NCI-H510A (cell line): ENCODE measurements around the gene CFAP43.
"Not testable (repeated sequence)": the region's sequence is repeated elsewhere in the genome, so short reads cannot be mapped to it uniquely, and the experiment has no call there.

Experiments used
- DNase-seq: peaks from one replicate; lab custom pipeline; 2025; lab: John Stamatoyannopoulos, UW

CFAP43 gene

DNA sequence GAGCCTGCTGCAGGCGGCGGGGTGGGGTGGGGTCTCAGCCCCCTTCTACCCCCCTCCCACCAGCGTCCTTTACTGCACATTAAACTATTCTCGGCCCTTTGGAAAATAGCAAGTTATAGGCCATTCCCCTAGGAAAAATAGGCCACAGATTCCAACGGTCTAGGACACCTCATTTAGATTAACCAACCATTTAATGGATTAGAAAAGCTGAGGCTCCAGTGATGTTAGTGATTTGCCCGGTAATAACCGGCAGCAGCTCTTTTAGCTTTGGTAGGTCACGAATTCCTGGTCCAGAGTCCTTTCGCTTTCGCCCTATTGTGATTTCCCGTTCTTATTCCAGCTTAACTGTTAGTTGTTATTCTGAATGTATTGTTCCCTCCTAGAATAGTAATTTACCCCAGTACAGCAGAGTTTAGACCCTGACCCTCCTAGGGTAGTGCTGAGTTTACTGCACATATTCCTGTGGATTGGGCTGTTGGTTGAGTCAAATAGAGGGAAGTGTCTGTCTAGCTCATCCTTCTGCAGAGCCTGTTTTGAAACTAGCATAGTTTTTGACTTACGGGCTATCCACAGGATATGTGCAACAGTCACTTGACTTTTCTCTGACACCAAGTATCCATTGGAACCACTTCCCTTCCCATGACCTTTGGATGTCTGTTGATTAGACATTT, 23.3 kb upstream of the CFAP43 start:
- no peak for DNase-seq

DNA sequence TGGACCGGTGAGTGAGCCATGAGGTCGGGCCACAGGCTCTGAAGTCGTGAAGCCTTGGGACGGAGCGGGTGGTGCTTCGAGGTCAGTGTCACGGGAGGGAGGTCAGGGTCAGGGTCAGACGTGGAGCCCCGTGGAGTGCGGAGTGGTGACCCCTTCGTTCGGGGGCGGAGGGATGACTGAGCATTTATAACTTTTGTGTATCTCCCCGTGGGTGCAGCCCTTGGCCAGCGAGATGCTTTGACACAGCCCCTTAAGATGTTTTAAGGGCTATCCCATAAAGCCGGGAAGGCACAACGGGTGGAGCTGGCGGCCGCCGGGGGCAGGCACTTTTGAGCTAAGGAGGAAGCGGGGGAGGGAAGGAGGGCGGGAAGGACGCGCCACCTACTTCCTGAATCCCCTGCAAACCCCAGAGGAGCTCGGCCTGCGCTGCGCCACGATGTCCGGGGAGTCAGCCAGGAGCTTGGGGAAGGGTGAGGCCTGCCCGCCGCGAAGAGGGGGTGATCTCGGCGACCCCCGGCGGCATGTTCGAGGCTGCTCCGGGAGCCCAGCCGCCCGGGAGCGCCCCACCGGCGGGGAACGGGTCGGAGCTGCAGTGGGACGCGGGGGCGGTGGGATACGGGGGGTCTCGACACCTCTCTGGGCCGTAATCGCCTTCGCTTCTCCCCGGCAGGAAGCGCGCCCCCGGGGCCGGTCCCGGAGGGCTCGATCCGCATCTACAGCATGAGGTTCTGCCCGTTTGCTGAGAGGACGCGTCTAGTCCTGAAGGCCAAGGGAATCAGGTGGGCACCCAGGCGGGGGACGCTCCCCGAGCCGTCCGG, 22.5 kb upstream of the CFAP43 start, which contains the start of gene GSTO1:
GSTO1 (plus strand) TSS at position 400 of the 818 bp plus-strand sequence; CDS start at position 437, 37 bp downstream.
- DNase-seq: peak; percentile 54

DNA sequence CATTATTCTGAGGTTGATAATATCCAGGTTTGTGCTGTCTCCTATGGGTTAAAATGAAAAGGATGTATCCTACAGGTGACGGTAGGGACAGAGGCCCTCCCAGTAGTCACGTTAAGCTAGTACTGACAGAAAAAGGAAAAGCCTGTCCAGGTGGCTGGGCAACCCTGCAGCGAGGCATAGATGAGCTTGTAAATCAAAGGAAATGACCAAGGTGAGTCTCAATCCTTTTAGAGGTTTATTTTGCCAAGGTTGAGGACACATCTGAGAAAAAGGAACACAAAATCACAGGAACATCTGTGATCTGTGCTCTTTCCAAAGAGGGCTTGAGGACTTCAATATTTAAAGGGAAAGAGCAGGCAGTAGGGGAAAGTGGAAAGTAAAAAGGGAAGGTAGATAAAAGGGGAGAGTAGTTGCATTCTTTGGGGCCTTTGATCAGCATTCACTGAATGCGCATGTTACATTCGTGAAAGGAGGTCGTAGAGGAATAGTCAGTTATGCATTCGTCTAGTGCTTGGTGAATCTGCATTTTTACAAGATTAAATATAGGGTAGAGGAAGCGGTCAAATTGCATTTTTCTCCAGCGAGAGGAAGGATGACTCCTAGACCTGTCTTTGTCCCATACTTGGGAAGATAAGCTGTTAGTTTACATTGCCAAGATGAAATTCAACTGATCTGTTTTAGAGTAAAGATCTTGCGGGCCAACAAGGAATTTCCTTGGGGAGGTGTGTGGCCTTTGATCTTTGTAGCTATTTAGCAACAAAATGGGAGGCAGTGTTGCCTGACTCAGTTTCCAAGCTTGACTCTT, 21.6 kb upstream of the CFAP43 start:
- DNase-seq: no peak

DNA sequence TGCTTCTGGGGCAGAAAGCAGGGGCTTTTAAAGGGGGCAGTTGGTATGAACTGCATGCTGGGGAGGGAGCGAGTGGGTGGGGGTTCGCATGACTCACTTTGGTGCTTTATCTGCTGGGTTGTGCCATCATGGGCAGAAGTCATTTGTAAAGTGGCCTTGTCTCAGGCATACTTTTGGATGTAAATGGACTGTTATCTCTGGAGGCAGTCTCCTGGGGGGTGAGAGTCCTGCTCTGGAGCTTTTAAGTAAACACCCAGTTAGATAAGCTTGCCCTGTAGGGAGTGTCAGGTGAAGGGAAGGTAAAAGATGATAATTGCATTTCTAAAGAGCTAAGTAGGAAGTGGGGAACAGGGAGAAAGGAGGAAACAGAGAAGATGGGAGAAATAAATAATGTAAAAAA, 20.9 kb upstream of the CFAP43 start:
- no peak for DNase-seq

DNA sequence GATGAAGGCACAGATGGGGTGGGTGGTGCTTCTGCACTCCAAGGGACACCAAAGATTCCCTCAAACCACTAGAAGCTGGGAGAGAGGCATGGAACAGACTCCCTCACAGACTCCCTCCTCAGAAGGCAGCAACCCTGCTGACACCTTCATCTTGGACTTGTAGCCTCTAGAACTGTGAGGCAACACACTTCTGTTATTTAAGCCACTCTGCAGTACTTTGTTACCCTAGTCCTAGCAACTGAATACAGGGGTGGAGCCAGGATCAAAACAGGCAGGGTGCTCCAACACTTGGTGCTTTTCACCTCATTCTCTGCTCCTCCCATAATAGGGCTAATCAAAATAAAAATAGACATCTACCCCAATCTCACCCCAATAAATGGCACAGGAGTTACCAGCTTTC, 20.2 kb upstream of the CFAP43 start:
- DNase-seq: no peak

DNA sequence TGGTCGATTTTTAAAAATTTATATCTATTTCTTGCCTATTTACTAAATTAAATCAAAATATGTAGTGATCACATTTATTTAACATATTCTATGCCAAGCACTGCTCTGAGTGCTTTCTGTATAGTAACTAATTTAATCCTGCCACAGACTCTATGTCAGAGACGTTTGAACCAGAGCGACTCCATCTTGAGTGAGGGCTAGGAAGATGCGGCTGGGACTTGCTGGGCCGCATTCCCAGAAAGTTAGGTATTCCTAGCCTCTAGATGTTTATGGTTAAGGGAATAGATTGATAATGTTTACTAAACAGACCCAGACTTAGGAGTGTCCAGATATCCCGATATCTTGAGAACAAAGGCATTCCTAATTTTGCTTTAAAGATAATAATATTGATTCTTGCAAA, 19.3 kb upstream of the CFAP43 start:
- no peak for DNase-seq

DNA sequence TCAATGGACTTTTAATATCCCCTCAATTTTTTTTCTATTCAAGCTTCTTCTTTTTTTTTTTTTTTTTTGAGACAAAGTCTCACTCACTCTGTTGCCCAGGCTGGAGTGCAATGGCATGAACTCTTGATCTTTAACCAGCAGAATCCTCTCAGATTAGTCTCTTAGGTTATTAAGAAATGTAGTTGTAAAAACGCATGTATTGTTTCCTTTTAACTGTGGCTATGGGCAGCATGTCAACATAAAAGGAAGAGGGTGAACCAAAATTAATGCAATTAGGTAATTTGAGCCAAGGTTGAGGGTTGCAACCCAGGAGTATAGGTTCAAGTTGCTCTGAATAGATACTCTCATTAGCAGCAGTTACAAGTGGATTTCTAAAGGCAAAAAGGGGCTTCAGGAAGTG, 18.2 kb upstream of the CFAP43 start:
- DNase-seq: no peak

DNA sequence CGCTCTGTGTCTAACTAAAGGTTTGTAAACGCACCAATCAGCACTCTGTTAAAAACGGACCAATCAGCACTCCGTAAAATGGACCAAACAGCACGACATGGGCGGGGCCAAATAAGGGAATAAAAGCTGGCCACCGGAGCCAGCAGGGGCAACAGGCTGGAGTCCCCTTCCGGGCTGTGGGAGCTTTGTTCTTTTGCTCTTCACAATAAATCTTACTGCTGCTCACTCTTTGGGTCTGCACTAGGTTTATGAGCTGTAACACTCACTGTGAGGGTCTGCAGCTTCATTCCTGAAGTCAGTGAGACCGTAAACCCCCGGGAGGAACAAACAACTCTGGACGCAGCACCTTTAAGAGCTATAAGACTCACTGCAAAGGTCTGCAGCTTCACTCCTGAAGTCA, 16.8 kb upstream of the CFAP43 start:
- DNase-seq: not testable (repeated sequence)

DNA sequence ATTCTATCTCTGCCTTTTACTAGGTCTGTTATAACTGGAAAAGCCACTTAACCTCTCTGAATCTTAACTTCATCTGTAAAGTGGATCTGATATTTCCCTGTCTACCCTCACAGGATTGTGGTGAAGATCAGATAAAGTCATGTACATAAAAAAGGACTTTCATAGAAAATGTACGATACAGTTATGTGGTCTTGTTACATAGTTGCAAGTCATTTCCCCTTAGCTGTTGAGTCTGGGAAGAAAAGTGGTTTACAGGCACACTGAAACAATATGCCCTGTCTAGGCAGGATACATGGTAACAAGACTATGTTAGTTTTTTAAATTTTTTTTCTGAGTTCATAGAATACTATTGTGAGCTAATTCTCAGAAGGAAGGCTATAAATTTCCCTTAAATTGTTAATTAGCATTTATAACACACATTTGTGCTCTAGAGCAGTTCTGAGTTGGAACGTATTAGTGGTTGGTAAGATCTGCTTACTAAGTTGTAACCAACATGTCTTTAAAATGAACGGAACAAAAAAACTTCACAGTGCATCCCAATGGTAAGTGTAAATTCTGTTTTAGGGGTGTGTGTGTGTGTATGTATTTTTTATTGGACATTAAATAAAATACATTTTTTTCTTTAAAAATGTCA, 15.5 kb upstream of the CFAP43 start:
- DNase-seq: no peak

DNA sequence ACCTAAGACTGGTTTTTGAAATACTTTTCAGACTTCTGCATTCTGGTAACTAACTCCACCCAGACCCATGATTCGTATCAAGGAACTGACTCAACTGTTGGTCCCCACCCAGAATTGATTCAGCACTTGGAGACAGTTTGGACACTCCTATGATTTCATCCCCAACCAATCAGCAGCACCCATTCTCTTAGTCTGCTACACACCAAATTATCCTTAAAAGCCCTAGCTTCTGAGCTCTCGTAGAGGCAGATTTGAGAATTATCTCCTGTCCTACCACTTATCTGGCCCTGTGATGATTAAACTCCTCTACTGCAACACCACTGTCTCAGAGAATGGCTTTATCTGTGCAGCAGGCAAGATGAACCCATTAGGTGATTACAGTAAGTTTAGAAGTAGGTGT, 14.8 kb upstream of the CFAP43 start:
- DNase-seq: no peak

DNA sequence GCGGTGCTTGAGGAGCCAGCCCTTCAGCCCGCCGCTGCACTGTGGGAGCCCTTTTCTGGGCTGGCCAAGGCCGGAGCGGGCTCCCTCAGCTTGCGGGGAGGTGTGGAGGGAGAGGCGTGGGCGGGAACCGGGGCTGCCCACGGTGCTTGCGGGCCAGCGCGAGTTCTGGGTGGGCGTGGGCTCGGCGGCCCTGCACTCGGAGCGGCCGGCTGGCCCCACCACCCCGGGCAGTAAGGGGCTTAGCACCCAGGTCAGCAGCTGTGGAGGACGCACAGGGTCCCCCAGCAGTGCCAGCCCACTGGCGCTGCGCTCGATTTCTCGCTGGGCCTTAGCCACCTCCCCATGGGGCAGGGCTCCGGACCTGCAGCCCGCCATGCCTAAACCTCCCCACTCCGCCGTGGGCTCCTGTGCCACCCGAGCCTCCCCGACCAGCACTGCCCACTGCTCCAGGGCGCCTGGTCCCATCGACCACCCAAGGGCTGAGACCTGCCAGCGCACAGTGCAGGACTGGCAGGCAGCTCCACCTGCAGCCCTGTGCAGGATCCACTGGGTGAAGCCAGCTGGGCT, 13.0 kb upstream of the CFAP43 start:
- no peak for DNase-seq

DNA sequence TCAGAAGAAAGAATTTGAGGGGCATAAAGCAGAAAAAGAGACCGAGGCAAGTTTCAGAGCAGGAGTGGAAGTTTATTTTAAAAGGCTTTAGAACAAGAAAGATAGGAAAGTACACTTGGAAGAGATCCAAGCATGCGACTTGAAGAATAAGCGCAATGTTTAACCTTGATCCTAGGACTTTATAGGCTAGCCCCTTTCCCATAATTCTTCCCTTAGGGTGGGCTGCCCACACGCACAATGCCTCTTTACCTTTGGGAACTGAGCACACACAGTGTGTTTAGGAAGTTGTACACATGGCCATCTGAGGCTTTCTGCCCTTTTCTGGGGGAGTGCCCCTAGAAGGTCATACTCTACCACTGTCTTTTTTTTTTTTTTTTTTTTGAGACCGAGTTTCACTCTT, 11.3 kb upstream of the CFAP43 start:
- no peak for DNase-seq

DNA sequence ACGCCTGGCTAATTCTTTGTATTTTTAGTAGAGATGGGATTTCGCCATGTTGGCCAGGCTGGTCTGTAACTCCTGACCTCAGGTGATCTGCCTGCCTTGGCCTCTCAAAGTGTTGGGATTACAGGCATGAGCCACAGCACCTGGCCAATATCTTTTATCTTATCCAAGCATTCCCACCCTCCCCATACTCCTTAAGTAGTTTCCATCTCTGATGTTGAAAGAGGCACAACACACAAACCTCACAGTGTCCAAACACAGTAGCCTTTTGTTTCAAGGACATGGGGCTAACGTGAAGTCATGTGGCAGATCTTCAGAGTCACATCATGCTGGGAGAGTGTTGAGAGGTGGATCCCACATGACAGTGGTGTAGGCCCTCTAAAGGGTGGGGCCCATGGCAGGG, 10.8 kb upstream of the CFAP43 start:
- DNase-seq: not testable (repeated sequence)

DNA sequence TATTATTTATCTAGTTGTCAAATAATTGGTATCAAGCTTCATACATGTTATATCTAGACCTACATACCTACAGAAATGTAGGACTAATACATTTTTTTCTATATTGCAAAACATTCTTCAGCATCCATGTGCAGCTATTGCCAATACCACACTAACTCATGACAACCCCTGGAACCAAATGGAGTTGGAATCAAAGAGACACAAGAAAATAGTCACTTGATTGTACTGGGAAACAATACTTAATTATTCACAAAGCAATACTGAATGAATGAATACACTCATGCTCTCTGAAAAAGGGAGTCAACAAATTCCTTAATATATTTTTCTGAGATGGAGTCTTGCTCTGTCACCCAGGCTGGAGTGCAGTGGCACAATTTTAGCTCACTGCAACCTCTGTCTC, 10.4 kb upstream of the CFAP43 start:
- DNase-seq: no peak

DNA sequence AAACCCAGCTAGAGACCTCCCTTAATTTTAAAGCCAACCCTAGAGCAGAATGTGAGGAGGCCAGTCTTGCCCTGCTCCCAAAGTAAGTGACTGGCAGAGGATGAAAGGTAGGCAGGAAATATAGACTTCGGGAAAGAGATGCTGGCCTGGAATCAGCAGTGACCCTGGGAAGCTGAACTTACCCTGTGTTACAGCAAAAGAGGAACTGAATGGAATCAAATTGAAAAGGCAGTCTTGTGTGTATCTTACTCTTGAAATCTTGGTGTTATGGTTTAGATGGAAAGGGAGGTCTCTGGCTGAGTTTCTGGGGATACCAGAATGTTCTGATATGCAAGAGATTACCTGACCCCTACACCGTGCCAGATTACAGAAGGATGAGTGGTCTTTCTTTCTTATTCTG, 7.9 kb upstream of the CFAP43 start:
- DNase-seq: no peak

DNA sequence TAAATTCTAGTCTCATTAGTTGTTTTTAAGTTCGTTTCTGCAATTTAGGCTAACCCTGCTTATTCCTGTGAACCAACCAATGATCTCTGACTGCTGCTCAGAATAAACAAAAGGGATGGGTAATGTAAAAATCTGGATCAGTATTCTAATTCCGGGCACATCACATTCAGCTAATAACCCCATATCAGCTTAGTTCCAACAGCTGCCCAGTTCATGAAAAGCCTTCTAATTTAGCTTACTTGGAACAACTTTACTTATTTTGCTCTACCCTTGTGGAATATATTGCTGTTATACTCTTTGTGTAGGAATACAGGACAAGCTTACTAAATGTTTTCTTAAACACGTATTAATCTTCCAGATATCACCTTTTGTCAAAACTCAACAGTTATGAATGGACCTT, 3.6 kb upstream of the CFAP43 start:
- no peak for DNase-seq

DNA sequence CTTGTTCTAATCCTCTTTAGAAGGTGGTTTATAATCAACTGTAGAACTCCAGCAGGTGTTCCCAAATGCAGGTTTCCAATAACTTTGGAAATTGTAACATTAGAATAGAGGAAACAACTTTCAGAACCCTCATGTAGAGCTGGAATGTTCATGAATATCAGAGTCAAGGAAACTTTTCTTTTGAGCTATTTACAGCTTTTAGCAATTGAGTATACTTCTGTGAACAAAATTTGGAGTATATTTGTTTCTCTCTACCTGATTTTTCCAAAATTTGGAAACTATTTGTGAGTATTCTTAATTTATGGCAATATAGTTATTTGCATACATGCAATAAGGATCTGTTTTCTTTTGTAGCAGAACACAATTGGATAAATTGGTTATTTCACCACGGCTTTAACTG, 2.8 kb upstream of the CFAP43 start:
- DNase-seq: no peak

DNA sequence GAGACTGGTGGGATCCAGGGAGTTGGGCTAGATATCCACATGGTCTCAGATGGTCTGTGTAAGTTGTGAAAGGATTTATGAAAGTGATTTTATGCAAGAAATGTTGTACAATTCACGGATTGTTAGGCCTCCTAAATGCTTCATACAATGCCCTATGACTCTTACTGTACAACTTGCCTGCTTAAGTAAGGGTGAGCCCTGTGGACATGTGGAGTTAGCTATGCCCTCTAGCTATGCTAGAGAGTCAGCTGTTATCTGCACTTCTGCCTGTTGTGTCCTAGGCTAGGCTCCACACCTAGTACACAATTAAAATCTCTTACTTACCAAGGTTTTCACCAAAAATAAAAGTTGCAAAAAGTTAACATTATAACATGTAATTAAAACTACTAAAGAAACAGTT, 1.7 kb upstream of the CFAP43 start:
- DNase-seq: no peak

DNA sequence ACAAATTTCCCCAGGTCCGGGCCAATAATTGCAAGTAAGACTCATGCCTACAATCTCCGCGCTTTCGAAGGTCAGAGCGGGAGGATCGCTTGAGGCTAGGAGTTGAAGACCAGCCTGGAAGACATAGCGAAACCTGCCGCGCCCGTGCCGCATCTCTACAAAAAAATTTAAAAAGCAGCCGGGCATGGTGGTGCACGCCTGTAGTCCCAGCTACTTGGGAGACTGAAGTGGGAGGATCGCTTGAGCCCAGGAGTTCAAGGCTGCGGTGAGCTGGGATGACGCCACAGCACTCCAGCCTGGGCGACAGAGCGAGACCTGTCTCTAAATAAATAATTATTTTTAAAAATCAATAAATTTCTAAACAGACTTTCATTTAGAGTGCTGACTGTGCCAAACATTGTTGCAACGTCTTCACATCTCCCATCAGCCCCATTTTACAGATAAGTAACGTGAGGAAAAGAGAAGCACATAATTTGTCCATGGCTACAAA, 494 bp upstream of the CFAP43 start:
- DNase-seq: no peak

DNA sequence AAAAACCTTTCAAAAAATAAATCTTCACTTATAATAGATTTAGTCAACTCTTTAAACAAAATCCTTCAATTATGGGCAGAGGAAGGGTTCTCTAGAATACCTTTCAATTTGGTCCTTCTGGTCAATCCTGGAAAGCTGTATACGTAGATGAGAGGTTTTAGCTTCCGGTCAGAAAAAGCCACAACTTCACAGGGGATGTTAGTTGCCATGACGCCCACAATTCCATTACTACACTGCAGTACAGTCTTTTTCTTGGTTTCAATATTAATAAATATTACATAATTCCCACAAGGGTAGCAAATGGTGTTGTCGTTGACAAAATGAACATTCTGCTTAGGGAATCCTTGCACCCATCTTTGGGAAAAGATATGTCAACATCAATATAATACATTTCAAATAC, 1.7 kb downstream of the CFAP43 start:
- DNase-seq: no peak

DNA sequence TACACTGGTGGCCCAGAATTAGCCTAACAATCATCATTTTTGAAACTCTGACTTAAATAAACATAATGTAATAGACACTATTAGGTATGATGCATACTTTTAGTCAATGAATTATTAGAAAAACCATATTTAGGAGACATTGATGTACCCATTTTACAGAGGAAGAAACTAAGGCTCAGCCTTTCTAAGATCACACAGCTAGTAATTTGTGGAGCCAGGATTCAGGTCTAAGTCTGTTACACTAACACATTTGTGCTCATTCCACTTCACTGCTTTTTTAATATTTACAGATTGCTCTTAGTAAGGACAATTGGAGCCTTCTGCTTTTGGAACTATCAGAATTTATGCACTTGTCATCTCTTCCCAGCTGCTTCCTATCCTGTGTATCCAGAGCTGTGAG, 8.9 kb downstream of the CFAP43 start:
- DNase-seq: no peak

DNA sequence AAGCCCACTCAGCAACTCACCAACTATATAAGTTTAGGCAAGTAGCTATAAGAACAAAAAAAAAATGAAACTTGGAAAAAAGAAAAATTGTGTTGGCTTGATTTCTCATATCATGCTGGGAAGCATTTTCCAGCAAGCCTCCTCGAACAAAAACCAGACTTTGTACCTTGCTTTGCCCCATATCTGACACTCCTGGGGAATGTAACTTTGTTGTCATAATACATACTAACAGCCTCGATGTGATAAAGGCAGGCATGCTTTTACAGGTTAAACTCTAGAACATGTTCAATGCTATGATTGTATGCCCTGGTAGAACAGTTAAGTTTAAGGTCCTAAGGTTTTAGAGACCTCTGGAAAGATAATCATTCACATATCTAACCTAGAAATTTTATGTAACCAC, 11.6 kb downstream of the CFAP43 start:
- no peak for DNase-seq
